GM23338 (cell line): ENCODE data around the gene VPS16. TPM values are rescaled to one million over a fixed set of nuclear protein-coding genes. Genes with fewer than 3 reads are reported as not detected.

Experiments used
- ATAC-seq: fragments of 200-7000 bp; cut with Tn5 transposase; 3 replicates; pipeline ENCODE4 v1.9.1; 2020
- DNase-seq: peaks from one replicate; pipeline ENCODE4 v3.0.0-alpha.2; 2015; ENCODE audit warnings: low spot score
- H2AFZ ChIP-seq: fragments of 200-600 bp; sonication (generic); 2 replicates; pipeline ENCODE4 v1.8.0; 2016; ENCODE audit warnings: antibody characterized with exemption, mild to moderate bottlenecking, moderate library complexity
- H3F3A ChIP-seq: fragments of 200-600 bp; sonication (generic); replicated peaks from 2 replicates; pipeline ENCODE4 v1.8.0; 2017; ENCODE audit warnings: antibody characterized with exemption, mixed run types, low read depth
- H3K27ac ChIP-seq: fragments of 200-600 bp; sonication (generic); 2 replicates; pipeline ENCODE4 v1.6.1; 2016; ENCODE audit warnings: low read depth
- H3K27me3 ChIP-seq: fragments of 200-600 bp; sonication (generic); 2 replicates; pipeline ENCODE4 v1.8.0; 2016; ENCODE audit warnings: mild to moderate bottlenecking, mixed run types, moderate library complexity; ENCODE audit not compliant: insufficient read depth
- H3K36me3 ChIP-seq: fragments of 200-600 bp; sonication (generic); 2 replicates; pipeline ENCODE4 v1.8.0; 2016; ENCODE audit warnings: mild to moderate bottlenecking; ENCODE audit not compliant: insufficient read depth
- H3K4me1 ChIP-seq: fragments of 200-600 bp; sonication (generic); 2 replicates; pipeline ENCODE4 v1.8.0; 2016; ENCODE audit warnings: mild to moderate bottlenecking, moderate library complexity; ENCODE audit not compliant: insufficient read depth
- H3K4me2 ChIP-seq: fragments of 200-600 bp; sonication (generic); 2 replicates; pipeline ENCODE4 v1.7.1; 2017; ENCODE audit warnings: mixed run types
- H3K4me3 ChIP-seq: fragments of 200-600 bp; sonication (generic); 2 replicates; pipeline ENCODE4 v1.6.1; 2016; ENCODE audit warnings: mixed run types
- H3K79me2 ChIP-seq: fragments of 200-600 bp; sonication (generic); replicated peaks from 2 replicates; pipeline ENCODE4 v1.8.0; 2017; ENCODE audit warnings: mild to moderate bottlenecking; ENCODE audit not compliant: insufficient read depth
- H3K9me2 ChIP-seq: fragments of 200-600 bp; sonication (generic); 2 replicates; pipeline ENCODE4 v1.8.0; 2017; ENCODE audit not compliant: insufficient read depth
- H4K20me1 ChIP-seq: fragments of 200-600 bp; sonication (generic); replicated peaks from 2 replicates; pipeline ENCODE4 v1.8.0; 2017; ENCODE audit warnings: mild to moderate bottlenecking; ENCODE audit not compliant: insufficient read depth
- H3K27ac Mint-ChIP-seq: 2 replicates; pipeline ENCODE4 v1.8.0; 2020; ENCODE audit warnings: inconsistent platforms, mild to moderate bottlenecking, moderate library complexity, mixed read lengths
- H3K27me3 Mint-ChIP-seq: 3 replicates; pipeline ENCODE4 v1.8.0; 2022; ENCODE audit warnings: low read depth, mild to moderate bottlenecking, moderate library complexity, mixed read lengths, inconsistent platforms; ENCODE audit not compliant: insufficient read depth, poor library complexity
- H3K36me3 Mint-ChIP-seq: 3 replicates; pipeline ENCODE4 v1.8.0; 2021; ENCODE audit warnings: low read depth, mild to moderate bottlenecking, inconsistent platforms, moderate library complexity, mixed read lengths
- H3K4me1 Mint-ChIP-seq: 3 replicates; pipeline ENCODE4 v1.8.0; 2020; ENCODE audit warnings: mild to moderate bottlenecking, inconsistent platforms, mixed read lengths
- H3K4me3 Mint-ChIP-seq: 3 replicates; pipeline ENCODE4 v1.8.0; 2021; ENCODE audit warnings: moderate library complexity, mild to moderate bottlenecking, inconsistent platforms, mixed read lengths
- H3K9me3 Mint-ChIP-seq: 3 replicates; pipeline ENCODE4 v1.8.0; 2020; ENCODE audit warnings: moderate library complexity, mild to moderate bottlenecking, inconsistent platforms, mixed read lengths
- EZH2phosphoT487 ChIP-seq: fragments of 200-600 bp; sonication (generic); IDR thresholded peaks from one replicate; pipeline ENCODE4 v1.8.1; 2018; ENCODE audit warnings: antibody characterized with exemption; ENCODE audit not compliant: unreplicated experiment
- NANOG ChIP-seq: IDR thresholded peaks from 2 replicates; pipeline ENCODE4 v1.6.1; 2016; ENCODE audit warnings: antibody characterized with exemption, borderline replicate concordance
- POLR2AphosphoS5 ChIP-seq: IDR thresholded peaks from 2 replicates; pipeline ENCODE4 v1.6.1; 2016; ENCODE audit warnings: antibody characterized with exemption, low read depth
- STAT1 ChIP-seq: IDR thresholded peaks from one replicate; pipeline ENCODE4 v1.6.1; 2016; ENCODE audit warnings: antibody characterized with exemption; ENCODE audit not compliant: unreplicated experiment
- ZNF114 ChIP-seq: fragments of 250-450 bp; sonication (Bioruptor Pico); IDR thresholded peaks from 2 replicates; pipeline ENCODE4 v1.5.0; 2020; ENCODE audit warnings: mild to moderate bottlenecking, moderate library complexity
- ZNF331 ChIP-seq: fragments of 250-450 bp; sonication (Bioruptor Pico); IDR thresholded peaks from 2 replicates; pipeline ENCODE4 v1.5.0; 2020; ENCODE audit warnings: low read depth, mild to moderate bottlenecking, moderate library complexity
- polyA plus RNA-seq: library from polyadenylated mRNA; unstranded; fragments of >200 nt; fragmentation: Nextera tagmentation; extraction: Ambion mirVana; gene quantifications from 2 replicates; pipeline ENCODE4 v1.2.1, GENCODE V29; 2016
- total RNA-seq: library from RNA; depleted of rRNA; stranded (reverse); fragments of >200 nt; shearing (Covaris generic); gene quantifications from 2 replicates; pipeline ENCODE4 v1.2.3, GENCODE V29; 2014
- TF ChIP-seq, protein P1 (sequence below): fragments of 250-450 bp; sonication (Bioruptor Pico); IDR thresholded peaks from 2 replicates; pipeline ENCODE4 v1.5.0; 2020; ENCODE audit warnings: mild to moderate bottlenecking, moderate library complexity

The VPS16 gene
- total and polyA plus RNA-seq, 2 experiments from 2014 or later, result 11.2 to 17.7 TPM

GRCh38 chr20:2866236-2866635 is 25.7 kb downstream of the VPS16 start:
- Histone ChIP-seq H3K27ac (no peak overlapping the region), H3K79me2 (no peaks in the 10 kb centered on the region), H3K9me2 (no peaks in the 10 kb centered on the region), H4K20me1 (no peaks in the 10 kb centered on the region), H3K36me3 (no peaks in the 10 kb centered on the region), H3K4me2 (no peak overlapping the region), H3K4me3 (no peak overlapping the region), H2AFZ (no peak overlapping the region), H3K27me3 (peaks cover 15% of the 10 kb centered on the region), H3F3A (no peaks in the 10 kb centered on the region), H3K4me1 (no peaks in the 10 kb centered on the region; the same call in 1 of the 2 replicates)
- TF ChIP-seq POLR2AphosphoS5 (no peak), NANOG (no peak), ZNF331 (CRISPR knock-in tag) (no peak), ZNF114 (no peak), STAT1 (no peak), EZH2phosphoT487 (no peak)
- TF ChIP-seq, protein P1, sequence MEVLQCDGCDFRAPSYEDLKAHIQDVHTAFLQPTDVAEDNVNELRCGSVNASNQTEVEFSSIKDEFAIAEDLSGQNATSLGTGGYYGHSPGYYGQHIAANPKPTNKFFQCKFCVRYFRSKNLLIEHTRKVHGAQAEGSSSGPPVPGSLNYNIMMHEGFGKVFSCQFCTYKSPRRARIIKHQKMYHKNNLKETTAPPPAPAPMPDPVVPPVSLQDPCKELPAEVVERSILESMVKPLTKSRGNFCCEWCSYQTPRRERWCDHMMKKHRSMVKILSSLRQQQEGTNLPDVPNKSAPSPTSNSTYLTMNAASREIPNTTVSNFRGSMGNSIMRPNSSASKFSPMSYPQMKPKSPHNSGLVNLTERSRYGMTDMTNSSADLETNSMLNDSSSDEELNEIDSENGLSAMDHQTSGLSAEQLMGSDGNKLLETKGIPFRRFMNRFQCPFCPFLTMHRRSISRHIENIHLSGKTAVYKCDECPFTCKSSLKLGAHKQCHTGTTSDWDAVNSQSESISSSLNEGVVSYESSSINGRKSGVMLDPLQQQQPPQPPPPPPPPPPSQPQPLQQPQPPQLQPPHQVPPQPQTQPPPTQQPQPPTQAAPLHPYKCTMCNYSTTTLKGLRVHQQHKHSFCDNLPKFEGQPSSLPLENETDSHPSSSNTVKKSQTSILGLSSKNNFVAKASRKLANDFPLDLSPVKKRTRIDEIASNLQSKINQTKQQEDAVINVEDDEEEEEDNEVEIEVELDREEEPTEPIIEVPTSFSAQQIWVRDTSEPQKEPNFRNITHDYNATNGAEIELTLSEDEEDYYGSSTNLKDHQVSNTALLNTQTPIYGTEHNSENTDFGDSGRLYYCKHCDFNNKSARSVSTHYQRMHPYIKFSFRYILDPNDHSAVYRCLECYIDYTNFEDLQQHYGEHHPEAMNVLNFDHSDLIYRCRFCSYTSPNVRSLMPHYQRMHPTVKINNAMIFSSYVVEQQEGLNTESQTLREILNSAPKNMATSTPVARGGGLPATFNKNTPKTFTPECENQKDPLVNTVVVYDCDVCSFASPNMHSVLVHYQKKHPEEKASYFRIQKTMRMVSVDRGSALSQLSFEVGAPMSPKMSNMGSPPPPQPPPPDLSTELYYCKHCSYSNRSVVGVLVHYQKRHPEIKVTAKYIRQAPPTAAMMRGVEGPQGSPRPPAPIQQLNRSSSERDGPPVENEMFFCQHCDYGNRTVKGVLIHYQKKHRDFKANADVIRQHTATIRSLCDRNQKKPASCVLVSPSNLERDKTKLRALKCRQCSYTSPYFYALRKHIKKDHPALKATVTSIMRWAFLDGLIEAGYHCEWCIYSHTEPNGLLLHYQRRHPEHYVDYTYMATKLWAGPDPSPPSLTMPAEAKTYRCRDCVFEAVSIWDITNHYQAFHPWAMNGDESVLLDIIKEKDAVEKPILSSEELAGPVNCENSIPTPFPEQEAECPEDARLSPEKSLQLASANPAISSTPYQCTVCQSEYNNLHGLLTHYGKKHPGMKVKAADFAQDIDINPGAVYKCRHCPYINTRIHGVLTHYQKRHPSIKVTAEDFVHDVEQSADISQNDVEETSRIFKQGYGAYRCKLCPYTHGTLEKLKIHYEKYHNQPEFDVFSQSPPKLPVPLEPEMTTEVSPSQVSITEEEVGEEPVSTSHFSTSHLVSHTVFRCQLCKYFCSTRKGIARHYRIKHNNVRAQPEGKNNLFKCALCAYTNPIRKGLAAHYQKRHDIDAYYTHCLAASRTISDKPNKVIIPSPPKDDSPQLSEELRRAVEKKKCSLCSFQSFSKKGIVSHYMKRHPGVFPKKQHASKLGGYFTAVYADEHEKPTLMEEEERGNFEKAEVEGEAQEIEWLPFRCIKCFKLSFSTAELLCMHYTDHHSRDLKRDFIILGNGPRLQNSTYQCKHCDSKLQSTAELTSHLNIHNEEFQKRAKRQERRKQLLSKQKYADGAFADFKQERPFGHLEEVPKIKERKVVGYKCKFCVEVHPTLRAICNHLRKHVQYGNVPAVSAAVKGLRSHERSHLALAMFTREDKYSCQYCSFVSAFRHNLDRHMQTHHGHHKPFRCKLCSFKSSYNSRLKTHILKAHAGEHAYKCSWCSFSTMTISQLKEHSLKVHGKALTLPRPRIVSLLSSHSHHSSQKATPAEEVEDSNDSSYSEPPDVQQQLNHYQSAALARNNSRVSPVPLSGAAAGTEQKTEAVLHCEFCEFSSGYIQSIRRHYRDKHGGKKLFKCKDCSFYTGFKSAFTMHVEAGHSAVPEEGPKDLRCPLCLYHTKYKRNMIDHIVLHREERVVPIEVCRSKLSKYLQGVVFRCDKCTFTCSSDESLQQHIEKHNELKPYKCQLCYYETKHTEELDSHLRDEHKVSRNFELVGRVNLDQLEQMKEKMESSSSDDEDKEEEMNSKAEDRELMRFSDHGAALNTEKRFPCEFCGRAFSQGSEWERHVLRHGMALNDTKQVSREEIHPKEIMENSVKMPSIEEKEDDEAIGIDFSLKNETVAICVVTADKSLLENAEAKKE (CRISPR knock-in tag), result no peak
- Mint-ChIP-seq H3K4me1 (peaks cover 8% of the 10 kb centered on the region; the same call in 2 of the 3 replicates), H3K27ac (no peak overlapping the region), H3K4me3 (no peak overlapping the region), H3K27me3 (peaks cover 15% of the 10 kb centered on the region), H3K36me3 (peaks cover under 1% of the 10 kb centered on the region; the same call in 1 of the 3 replicates), H3K9me3 (no peaks in the 10 kb centered on the region)
- ATAC-seq (no peak), DNase-seq (no peak)
